ENCODE data around the gene SACM1L.

Gene SACM1L

DNA sequence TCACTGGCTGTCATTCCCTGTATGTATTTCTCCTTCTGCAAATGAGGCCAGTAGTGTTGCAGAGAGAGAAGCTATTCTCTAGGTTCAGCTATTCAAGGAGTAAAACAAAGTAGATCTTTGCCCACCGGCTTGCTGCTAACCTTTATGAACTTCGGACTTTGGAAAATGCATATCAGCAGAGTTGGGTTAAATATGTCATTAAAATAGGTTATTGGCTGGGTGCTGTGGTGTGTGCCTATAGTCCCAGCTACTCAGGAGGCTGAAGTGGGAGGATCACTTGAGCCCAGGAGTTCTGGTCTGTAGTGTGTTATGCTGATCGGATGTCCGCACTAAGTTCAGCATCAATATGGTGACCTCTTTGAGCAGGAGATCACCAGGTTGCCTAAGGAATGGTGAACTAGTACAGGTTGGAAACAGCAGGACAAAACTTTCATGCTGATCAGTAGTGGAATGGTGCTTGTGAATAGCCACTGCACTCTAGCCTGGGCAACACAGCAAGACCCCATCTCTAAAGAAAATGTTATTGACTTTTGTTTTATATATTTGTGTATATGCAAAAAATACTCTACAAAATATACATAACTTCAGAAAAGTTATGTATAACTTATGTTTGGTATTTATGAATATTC, 53.4 kb downstream of the SACM1L start:
- ChIA-PET CTCF (interaction anchor here (0.5 kb wide), 1 partner anchor 9 kb away, joined by 4 read pairs; no protein-coding TSS in a partner anchor), POLR2A (no interaction called here)
- Histone ChIP-seq H3K27ac (ENCODE audit: extremely low read depth, low read depth, low read length) (no peak overlapping the region), H3K36me3 (ENCODE audit: control insufficient read depth in 2 of 2, insufficient read depth in 1 of 2, low read length in 2 of 2) (peaks cover 9 to 92% of the 10 kb centered on the region in 2 experiments; a peak in 2 of 3 replicates), H3K9me3 (ENCODE audit: control insufficient read depth, insufficient read depth, low read depth, low read length) (no peaks in the 10 kb centered on the region), H3K4me3 (ENCODE audit: low read depth, low read length) (no peak overlapping the region), H3K4me1 (ENCODE audit: control insufficient read depth, insufficient read depth, low read length) (no peaks in the 10 kb centered on the region)
- TF ChIP-seq ZNF211 (tag by site-specific recombination; IDR thresholded peaks at IDR 0.05; ENCODE audit: low read depth) (no peak), SP3 (tag by site-specific recombination; IDR thresholded peaks at IDR 0.05) (no peak), REPIN1 (tag by site-specific recombination; IDR thresholded peaks at IDR 0.05; ENCODE audit: low read depth) (no peak), ZNF37A (tag by site-specific recombination; IDR thresholded peaks at IDR 0.05) (no peak), ZNF548 (tag by site-specific recombination; IDR thresholded peaks at IDR 0.05) (no peak), KLF7 (tag by site-specific recombination; IDR thresholded peaks at IDR 0.05; ENCODE audit: borderline replicate concordance) (no peak), ZNF510 (tag by site-specific recombination; IDR thresholded peaks at IDR 0.05; ENCODE audit: insufficient replicate concordance) (no peak), ZNF837 (tag by site-specific recombination; IDR thresholded peaks at IDR 0.05) (no peak), ZNF529 (tag by site-specific recombination; IDR thresholded peaks at IDR 0.05; ENCODE audit: insufficient replicate concordance) (no peak), SCRT2 (tag by site-specific recombination; IDR thresholded peaks at IDR 0.05) (no peak)
- TF ChIP-seq, protein P1, sequence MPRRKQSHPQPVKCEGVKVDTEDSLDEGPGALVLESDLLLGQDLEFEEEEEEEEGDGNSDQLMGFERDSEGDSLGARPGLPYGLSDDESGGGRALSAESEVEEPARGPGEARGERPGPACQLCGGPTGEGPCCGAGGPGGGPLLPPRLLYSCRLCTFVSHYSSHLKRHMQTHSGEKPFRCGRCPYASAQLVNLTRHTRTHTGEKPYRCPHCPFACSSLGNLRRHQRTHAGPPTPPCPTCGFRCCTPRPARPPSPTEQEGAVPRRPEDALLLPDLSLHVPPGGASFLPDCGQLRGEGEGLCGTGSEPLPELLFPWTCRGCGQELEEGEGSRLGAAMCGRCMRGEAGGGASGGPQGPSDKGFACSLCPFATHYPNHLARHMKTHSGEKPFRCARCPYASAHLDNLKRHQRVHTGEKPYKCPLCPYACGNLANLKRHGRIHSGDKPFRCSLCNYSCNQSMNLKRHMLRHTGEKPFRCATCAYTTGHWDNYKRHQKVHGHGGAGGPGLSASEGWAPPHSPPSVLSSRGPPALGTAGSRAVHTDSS (tag by site-specific recombination; IDR thresholded peaks at IDR 0.05): no peak
- TF ChIP-seq, protein P2, sequence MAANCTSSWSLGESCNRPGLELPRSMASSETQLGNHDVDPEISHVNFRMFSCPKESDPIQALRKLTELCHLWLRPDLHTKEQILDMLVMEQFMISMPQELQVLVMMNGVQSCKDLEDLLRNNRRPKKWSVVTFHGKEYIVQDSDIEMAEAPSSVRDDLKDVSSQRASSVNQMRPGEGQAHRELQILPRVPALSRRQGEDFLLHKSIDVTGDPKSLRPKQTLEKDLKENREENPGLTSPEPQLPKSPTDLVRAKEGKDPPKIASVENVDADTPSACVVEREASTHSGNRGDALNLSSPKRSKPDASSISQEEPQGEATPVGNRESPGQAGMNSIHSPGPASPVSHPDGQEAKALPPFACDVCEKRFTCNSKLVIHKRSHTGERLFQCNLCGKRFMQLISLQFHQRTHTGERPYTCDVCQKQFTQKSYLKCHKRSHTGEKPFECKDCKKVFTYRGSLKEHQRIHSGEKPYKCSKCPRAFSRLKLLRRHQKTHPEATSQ (tag by site-specific recombination; IDR thresholded peaks at IDR 0.05): no peak
- TF ChIP-seq, protein P3, sequence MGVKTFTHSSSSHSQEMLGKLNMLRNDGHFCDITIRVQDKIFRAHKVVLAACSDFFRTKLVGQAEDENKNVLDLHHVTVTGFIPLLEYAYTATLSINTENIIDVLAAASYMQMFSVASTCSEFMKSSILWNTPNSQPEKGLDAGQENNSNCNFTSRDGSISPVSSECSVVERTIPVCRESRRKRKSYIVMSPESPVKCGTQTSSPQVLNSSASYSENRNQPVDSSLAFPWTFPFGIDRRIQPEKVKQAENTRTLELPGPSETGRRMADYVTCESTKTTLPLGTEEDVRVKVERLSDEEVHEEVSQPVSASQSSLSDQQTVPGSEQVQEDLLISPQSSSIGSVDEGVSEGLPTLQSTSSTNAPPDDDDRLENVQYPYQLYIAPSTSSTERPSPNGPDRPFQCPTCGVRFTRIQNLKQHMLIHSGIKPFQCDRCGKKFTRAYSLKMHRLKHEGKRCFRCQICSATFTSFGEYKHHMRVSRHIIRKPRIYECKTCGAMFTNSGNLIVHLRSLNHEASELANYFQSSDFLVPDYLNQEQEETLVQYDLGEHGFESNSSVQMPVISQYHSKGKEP (tag by site-specific recombination; IDR thresholded peaks at IDR 0.05): no peak

DNA sequence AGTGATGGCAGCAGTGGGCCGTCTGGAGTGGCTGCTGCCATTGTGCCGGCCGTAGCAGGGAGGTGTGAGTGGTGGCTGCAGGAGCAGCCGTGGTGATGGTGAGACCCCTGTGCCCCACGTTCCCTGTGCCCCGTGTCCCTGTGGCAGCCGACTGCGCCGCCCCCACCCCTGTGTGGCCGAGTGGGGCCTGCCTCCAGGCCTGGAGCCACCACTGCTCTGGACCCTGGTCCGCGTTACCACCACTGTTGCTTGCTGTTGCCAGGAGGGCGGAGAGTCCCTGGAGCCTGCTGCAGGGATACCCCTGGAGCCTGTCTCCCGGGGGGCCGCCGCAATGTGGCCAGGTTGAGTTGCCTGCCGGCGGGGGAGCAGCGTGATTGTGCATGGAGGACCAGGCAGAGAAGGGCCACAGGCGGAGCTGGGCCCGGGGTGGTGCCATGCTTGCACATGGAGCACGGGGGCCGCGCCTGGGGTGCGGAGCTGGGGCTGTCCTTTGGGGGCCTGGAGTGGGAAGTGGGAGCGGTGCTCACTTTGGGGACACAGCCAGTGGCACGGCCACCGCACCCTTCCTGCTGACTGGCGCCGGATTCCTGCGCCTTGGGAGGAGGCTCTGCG, 57.1 kb downstream of the SACM1L start:
- ChIA-PET CTCF (no interaction called here), POLR2A (no interaction called here)
- no peaks in the 10 kb centered on the region for H3K9me3 ChIP-seq (ENCODE audit: control insufficient read depth, insufficient read depth, low read depth, low read length)
- no peaks in the 10 kb centered on the region for H3K4me1 ChIP-seq (ENCODE audit: control insufficient read depth, insufficient read depth, low read length)
- H3K27ac ChIP-seq (ENCODE audit: extremely low read depth, low read depth, low read length): no peak overlapping the region
- H3K36me3 ChIP-seq (ENCODE audit: control insufficient read depth in 2 of 2, insufficient read depth in 1 of 2, low read length in 2 of 2): peaks cover 0 to 62% of the 10 kb centered on the region in 2 experiments; a peak in 1 of 3 replicates
- TF ChIP-seq, protein P4, sequence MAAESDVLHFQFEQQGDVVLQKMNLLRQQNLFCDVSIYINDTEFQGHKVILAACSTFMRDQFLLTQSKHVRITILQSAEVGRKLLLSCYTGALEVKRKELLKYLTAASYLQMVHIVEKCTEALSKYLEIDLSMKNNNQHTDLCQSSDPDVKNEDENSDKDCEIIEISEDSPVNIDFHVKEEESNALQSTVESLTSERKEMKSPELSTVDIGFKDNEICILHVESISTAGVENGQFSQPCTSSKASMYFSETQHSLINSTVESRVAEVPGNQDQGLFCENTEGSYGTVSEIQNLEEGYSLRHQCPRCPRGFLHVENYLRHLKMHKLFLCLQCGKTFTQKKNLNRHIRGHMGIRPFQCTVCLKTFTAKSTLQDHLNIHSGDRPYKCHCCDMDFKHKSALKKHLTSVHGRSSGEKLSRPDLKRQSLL (tag by site-specific recombination; IDR thresholded peaks at IDR 0.05): no peak
- TF ChIP-seq, protein P5, sequence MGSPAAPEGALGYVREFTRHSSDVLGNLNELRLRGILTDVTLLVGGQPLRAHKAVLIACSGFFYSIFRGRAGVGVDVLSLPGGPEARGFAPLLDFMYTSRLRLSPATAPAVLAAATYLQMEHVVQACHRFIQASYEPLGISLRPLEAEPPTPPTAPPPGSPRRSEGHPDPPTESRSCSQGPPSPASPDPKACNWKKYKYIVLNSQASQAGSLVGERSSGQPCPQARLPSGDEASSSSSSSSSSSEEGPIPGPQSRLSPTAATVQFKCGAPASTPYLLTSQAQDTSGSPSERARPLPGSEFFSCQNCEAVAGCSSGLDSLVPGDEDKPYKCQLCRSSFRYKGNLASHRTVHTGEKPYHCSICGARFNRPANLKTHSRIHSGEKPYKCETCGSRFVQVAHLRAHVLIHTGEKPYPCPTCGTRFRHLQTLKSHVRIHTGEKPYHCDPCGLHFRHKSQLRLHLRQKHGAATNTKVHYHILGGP (tag by site-specific recombination; IDR thresholded peaks at IDR 0.05): no peak
- TF ChIP-seq, protein P6, sequence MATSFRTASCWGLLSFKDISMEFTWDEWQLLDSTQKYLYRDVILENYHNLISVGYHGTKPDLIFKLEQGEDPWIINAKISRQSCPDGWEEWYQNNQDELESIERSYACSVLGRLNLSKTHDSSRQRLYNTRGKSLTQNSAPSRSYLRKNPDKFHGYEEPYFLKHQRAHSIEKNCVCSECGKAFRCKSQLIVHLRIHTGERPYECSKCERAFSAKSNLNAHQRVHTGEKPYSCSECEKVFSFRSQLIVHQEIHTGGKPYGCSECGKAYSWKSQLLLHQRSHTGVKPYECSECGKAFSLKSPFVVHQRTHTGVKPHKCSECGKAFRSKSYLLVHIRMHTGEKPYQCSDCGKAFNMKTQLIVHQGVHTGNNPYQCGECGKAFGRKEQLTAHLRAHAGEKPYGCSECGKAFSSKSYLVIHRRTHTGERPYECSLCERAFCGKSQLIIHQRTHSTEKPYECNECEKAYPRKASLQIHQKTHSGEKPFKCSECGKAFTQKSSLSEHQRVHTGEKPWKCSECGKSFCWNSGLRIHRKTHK (tag by site-specific recombination; IDR thresholded peaks at IDR 0.05): no peak
- TF ChIP-seq, protein P1 (tag by site-specific recombination; IDR thresholded peaks at IDR 0.05): no peak
- no peak for TF ChIP-seq ZNF677 (tag by site-specific recombination; IDR thresholded peaks at IDR 0.05)
- no peak for TF ChIP-seq RBAK (tag by site-specific recombination; IDR thresholded peaks at IDR 0.05)
- no peak for TF ChIP-seq ZNF239 (tag by site-specific recombination; IDR thresholded peaks at IDR 0.05)
- no peak for TF ChIP-seq ZNF555 (tag by site-specific recombination; conservative IDR thresholded peaks at IDR 0.05)
- H3K4me3 ChIP-seq (ENCODE audit: low read depth, low read length): no peak overlapping the region

Data from HEK293 (cell line).